ENCODE data around the gene SPATC1L. TPM values are rescaled to one million over a fixed set of nuclear protein-coding genes. Genes with fewer than 3 reads are reported as not detected.
A peak's percentile ranks its signal among the peaks of the same experiment; 100 is the strongest.
"Not testable (repeated sequence)": the region's sequence is repeated elsewhere in the genome, so short reads cannot be mapped to it uniquely, and the experiment has no call there.

The SPATC1L gene
- polyA plus RNA-seq, 3 donors from 2014 or later = 6.2 to 10.8 (median 9.4) TPM

DNA sequence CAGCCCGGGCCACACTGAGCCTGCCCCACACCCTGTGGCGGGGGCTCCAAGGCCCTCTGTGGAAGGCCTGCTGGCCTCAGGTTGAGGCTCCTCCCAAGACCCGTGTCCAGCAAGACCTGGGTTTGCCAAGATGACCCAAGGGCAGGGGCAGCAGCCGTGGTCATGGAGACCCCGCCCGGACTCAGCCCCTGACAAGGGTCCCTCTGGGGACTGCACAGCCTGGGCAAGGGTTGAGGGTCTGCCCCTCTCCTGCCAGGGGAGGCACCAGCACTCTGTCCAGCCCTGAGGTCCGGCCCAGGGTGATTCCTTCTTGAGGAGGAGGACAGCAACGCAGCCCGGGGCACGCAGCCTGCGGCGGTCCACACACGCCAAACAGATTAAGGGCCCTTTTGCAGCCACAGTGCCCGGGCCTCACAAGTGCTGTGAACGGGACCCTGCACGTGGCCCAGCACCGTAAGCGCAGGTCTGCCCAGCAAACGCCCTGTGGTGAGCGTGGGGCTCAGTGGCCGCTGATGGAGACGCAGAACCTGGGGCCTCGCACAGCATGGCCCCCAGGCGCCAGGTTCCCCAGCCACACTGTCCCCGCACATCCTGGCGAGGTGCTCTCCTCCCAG lies 3.4 kb downstream of the SPATC1L start:
- Mint-ChIP-seq H3K36me3 (peaks cover 0 to 4% (median 0%) of the 10 kb centered on the region in 3 donors), H3K27me3 (ENCODE audit: low read depth in 3 of 3) (peaks cover 5 to 10% (median 6%) of the 10 kb centered on the region in 3 donors), H3K4me3 (no peak overlapping the region), H3K9me3 (peaks cover 0 to 5% (median 2%) of the 10 kb centered on the region in 6 donors), H3K4me1 (peaks cover 10 to 12% of the 10 kb centered on the region in 2 donors), H3K27ac (no peak overlapping the region)
- DNase-seq = no peak

DNA sequence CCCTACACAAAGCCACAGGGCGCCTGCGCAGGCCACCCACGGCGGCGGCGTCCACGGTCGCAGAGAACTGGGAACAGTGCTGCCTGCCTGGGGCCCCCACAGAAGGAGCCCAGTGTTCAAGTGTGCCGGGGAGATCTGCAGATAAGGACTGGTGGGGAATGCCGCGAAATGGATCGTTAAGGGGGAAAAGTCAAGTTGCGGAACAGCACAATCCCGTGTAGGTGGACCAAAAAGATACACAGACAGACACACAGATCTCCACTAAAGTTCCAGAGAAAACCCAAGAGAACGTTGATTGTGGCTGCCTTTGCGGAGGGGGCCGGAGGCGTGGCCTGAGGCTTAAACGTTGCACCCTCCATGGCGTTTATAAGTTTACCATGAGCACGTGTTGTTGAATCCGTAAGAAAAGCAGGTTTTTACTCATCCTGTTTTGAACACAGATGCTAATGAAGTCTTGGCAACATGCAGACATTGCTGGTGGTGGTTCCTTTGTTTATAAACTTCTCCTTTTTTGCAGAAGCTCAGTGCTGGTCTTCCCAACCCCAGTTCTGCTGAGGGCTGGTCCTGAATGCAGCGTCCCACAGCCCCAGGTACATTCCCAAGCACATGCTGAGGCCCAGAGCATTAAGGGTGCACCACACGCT lies 4.1 kb downstream of the SPATC1L start:
- Mint-ChIP-seq H3K9me3 (peaks cover 0 to 11% (median 7%) of the 10 kb centered on the region in 6 donors), H3K4me3 (no peak overlapping the region), H3K27ac (peak overlapping the region in 3 of 6 donors; percentile 29 to 66 (median 50)), H3K36me3 (peaks cover 0 to 10% (median 4%) of the 10 kb centered on the region in 3 donors), H3K27me3 (ENCODE audit: low read depth in 3 of 3) (peaks cover 6 to 13% (median 10%) of the 10 kb centered on the region in 3 donors), H3K4me1 (peaks cover 7% of the 10 kb centered on the region in 2 donors)
- DNase-seq = no peak

DNA sequence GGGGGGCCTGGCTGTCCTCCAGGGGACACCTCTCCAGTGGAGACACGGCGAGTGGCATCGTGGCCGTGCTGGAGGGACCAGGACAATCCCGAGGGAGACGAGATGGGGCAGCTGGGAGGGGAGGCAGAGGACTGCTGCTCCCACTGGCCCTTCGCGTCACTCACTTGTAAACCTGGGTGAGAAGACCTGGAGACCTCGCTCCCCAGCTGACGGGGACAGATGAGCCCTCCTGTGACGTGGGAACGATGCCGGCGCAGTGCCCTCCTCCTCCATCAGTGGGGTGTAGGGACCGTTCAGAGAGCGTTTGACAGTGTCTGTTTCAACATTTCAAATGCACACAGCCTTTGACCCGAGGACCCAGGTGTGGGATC lies 4.6 kb downstream of the SPATC1L start:
- no peak overlapping the region for H3K4me3 Mint-ChIP-seq
- H3K36me3 Mint-ChIP-seq = peaks cover 0 to 15% (median 9%) of the 10 kb centered on the region in 3 donors
- peaks cover 2 to 3% of the 10 kb centered on the region in 2 donors for H3K4me1 Mint-ChIP-seq
- H3K27me3 Mint-ChIP-seq (ENCODE audit: low read depth in 3 of 3) = peaks cover 4 to 13% (median 9%) of the 10 kb centered on the region in 3 donors
- no peak overlapping the region for H3K27ac Mint-ChIP-seq
- H3K9me3 Mint-ChIP-seq = peaks cover 2 to 16% (median 12%) of the 10 kb centered on the region in 6 donors
- no peak for DNase-seq

DNA sequence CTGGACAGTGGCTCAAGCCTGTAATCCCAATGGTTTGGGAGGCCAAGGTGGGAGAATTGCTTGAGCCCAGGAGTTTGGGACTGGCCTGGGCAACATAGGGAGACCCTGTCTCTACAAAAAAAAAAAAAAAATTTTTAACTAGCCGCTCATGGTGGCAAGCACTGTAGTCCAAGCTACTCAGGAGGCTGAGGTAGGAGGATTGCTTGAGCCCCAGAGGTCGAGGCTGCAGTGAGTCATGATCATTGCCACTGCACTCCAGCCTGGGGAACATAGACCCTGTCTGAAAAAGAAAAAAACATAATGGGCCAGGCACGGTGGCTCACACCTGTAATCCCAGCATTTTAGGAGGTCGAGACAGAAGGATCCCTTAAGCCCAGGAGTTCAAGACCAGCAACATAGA lies 5.3 kb downstream of the SPATC1L start:
- H3K36me3 Mint-ChIP-seq = peaks cover 0 to 20% (median 15%) of the 10 kb centered on the region in 3 donors
- DNase-seq = no peak
- H3K4me3 Mint-ChIP-seq = no peak overlapping the region
- H3K4me1 Mint-ChIP-seq = no peaks in the 10 kb centered on the region
- H3K27me3 Mint-ChIP-seq (ENCODE audit: low read depth in 3 of 3) = peaks cover 4 to 11% (median 8%) of the 10 kb centered on the region in 3 donors
- no peak overlapping the region for H3K27ac Mint-ChIP-seq
- peaks cover 2 to 23% (median 18%) of the 10 kb centered on the region in 6 donors for H3K9me3 Mint-ChIP-seq

DNA sequence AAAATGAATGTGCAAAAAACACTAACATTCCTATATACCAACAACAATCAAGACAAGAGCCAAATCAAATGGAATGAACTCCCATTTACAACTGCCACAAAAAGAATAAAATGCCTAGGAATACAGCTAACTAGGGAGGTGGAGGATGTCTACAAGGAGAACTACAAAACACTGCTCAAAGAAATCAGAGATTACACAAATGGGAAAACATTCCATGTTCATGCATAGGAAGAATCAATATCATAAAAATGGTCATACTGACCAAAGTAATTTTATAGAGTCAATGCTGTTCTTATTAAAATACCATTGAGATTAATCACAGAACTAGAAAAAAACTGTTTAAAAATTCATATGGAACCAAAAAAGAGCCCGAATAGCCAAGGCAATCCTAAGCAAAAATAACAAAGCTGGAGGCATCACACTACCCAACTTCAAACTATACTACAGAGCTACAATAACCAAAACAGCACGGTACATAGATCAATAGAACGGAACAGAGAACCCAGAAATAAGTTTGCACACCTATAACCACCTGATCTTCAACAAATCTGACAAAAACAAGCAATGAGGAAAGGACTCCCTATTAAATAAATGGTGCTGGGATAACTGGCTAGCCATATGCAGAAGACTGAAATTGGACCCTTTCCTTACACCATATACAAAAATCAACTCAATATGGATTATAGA lies 7.7 kb downstream of the SPATC1L start:
- DNase-seq, H3K27ac Mint-ChIP-seq, H3K4me3 Mint-ChIP-seq, H3K4me1 Mint-ChIP-seq: not testable (repeated sequence)
- Mint-ChIP-seq H3K27me3 (ENCODE audit: low read depth in 3 of 3) (peaks cover 8 to 11% (median 8%) of the 10 kb centered on the region in 3 donors), H3K36me3 (peaks cover 0 to 20% (median 15%) of the 10 kb centered on the region in 3 donors), H3K9me3 (peaks cover 4 to 24% (median 20%) of the 10 kb centered on the region in 6 donors)

DNA sequence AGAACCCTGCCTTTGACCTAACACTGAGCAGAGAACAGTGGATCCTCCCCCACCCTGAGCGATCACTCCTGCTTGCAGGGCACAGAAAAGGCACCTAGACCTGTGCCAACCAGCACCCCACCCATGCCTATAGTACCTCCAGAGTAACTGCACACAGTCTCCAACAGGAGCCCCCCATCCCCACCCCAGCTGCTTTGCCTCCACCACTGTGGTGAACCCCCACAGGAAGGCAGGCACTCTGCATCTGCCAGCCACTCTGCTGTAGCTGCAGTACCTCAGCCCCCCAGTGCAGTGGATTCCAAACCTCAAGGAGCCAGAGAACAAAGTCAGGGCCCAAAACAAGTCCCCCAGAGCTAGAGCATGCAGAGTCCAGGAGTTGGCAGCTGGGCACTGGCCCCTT lies 10.7 kb downstream of the SPATC1L start:
- DNase-seq = no peak
- no peak overlapping the region for H3K27ac Mint-ChIP-seq

DNA sequence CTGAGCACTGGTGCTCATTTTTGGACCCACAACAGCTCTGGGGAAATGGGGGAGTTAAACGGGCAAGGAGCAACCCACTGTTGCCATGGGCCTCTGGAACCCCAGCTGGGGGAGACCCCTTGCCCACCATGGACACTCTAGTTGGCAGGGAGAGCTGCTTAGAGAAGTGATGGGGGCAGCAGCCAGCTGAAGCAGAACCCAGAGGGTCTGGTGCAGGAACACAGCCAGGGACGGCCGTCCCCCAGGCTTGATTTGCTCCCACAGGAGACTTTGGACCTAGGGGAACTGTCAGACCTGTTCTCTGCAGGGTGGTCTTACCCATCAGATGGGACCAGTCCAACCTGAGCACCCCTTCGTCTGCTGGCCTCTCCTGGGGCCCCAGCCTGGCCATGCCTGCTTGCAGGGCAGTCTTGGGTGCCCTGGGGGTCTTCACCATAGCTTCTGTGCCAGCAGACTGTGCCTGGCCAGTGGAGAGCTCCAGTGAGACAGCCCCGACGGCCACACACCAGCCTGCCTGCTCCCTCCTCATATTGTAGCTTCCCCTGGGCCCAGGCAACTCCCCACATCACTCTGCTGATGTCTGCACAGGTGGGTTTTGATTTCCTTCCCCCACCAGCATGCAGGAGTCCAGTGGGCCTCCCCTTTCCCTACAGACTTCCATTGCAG lies 11.3 kb downstream of the SPATC1L start:
- Mint-ChIP-seq H3K4me3 (no peak overlapping the region), H3K36me3 (peaks cover 0 to 20% (median 15%) of the 10 kb centered on the region in 3 donors), H3K9me3 (peaks cover 4 to 24% (median 20%) of the 10 kb centered on the region in 6 donors), H3K27ac (no peak overlapping the region), H3K4me1 (peaks cover 0 to 6% of the 10 kb centered on the region in 2 donors), H3K27me3 (ENCODE audit: low read depth in 3 of 3) (peaks cover 8 to 13% (median 8%) of the 10 kb centered on the region in 3 donors)
- no peak for DNase-seq

More for the DNA sequence above, 10.7 kb downstream of the SPATC1L start:
- peaks cover 4 to 24% (median 20%) of the 10 kb centered on the region in 6 donors for H3K9me3 Mint-ChIP-seq
- peaks cover 8 to 13% (median 8%) of the 10 kb centered on the region in 3 donors for H3K27me3 Mint-ChIP-seq (ENCODE audit: low read depth in 3 of 3)
- H3K4me3 Mint-ChIP-seq = no peak overlapping the region
- H3K4me1 Mint-ChIP-seq = peaks cover 0 to 6% of the 10 kb centered on the region in 2 donors
- H3K36me3 Mint-ChIP-seq = peaks cover 0 to 20% (median 15%) of the 10 kb centered on the region in 3 donors

DNA sequence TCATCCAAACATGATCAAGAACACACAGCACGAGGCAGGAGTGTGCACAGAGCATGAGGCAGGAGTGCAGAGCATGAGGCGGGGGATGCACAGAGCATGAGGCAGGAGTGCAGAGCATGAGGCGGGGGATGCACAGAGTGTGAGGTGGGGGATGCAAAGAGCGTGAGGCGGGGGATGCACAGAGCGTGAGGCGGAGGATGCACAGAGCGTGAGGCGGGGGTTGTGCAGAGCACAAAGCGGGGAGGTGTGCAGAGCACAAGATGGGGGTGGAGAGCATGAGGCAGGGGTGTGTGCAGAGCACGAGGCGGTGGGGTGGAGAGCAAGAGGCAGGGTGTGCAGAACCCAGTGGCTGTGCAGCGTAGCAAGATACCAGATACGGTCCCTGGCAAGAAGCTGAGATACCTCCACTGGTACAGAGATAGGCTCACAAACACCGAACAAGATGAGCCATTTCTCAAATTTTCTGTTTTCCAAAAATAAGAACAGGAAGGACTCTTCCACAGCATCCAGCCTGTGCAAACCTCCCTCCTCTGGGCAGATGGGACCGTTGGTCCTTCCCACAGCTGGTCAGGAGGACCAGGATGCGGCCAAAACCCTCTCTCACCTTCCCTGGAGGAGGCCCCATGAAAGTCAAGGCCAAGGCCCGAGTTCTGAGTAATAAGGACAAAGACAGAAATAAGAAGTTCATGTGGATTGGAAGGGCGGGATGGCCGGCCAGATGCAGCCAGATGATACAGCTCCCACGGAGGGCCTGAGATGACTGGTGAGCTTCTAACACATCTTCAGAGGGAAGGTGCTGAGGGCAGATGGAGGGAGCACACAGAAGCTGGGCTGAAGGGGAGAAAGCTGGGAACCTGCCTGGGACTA lies 12.0 kb downstream of the SPATC1L start:
- Mint-ChIP-seq H3K9me3 (peaks cover 4 to 24% (median 20%) of the 10 kb centered on the region in 6 donors), H3K27me3 (ENCODE audit: low read depth in 3 of 3) (peaks cover 8 to 13% (median 8%) of the 10 kb centered on the region in 3 donors), H3K27ac (no peak overlapping the region), H3K36me3 (peaks cover 1 to 20% (median 15%) of the 10 kb centered on the region in 3 donors), H3K4me1 (peaks cover 0 to 6% of the 10 kb centered on the region in 2 donors), H3K4me3 (no peak overlapping the region)
- DNase-seq = no peak

DNA sequence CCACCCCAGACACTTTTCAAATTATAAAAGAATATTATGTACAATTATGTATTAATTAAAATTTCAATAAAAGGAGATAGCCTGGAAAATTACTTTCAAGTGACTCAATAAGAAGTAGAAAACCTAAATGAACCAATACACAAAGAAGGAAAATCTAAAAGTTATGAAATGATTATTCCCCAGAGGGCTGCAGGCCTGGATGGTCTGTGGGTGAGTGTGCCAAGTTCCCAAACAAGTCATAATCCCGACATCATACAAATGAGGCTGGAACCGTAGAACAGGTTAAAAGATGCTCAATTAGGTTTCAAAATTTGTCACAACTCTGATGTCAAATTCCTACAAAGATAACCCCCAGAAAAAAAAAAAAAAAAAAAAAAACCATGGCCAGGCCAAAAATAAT lies 12.7 kb downstream of the SPATC1L start:
- Mint-ChIP-seq H3K9me3 (peaks cover 4 to 24% (median 20%) of the 10 kb centered on the region in 6 donors), H3K4me1 (peaks cover 0 to 6% of the 10 kb centered on the region in 2 donors), H3K27ac (no peak overlapping the region), H3K27me3 (ENCODE audit: low read depth in 3 of 3) (peaks cover 8 to 9% (median 8%) of the 10 kb centered on the region in 3 donors), H3K36me3 (peaks cover 6 to 20% (median 15%) of the 10 kb centered on the region in 3 donors), H3K4me3 (no peak overlapping the region)
- no peak for DNase-seq

DNA sequence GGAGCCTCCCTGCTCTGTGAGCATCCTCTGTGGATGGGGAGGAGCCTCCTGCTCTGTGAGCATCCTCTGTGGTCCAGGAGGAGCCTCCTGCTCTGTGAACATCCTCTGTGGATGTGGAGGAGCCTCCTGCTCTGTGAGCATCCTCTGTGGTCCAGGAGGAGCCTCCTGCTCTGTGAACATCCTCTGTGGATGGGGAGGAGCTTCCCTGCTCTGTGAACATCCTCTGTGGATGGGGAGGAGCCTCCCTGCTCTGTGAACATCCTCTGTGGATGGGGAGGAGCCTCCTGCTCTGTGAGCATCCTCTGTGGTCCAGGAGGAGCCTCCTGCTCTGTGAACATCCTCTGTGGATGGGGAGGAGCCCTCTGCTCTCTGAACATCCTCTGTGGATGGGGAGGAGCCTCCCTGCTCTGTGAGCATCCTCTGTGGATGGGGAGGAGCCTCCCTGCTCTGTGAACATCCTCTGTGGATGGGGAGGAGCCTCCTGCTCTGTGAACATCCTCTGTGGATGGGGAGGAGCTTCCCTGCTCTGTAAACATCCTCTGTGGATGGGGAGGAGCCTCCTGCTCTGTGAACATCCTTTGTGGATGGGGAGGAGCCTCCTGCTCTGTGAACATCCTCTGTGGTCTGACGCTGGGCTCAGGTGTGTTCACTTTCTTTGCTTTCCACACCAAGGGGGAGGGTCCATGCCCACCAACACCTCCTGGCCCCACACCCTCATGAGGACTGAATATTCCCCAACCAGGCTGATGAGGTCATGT lies 13.6 kb downstream of the SPATC1L start:
- H3K27me3 Mint-ChIP-seq (ENCODE audit: low read depth in 3 of 3); H3K4me1 Mint-ChIP-seq; H3K4me3 Mint-ChIP-seq: not testable (repeated sequence)
- Mint-ChIP-seq H3K36me3 (peaks cover 9 to 16% (median 14%) of the 10 kb centered on the region in 3 donors), H3K27ac (peak overlapping the region in 1 of 6 donors; percentile 57), H3K9me3 (peaks cover 2 to 17% (median 16%) of the 10 kb centered on the region in 6 donors)
- peak in 1 of 3 donors; percentile 23 for DNase-seq

DNA sequence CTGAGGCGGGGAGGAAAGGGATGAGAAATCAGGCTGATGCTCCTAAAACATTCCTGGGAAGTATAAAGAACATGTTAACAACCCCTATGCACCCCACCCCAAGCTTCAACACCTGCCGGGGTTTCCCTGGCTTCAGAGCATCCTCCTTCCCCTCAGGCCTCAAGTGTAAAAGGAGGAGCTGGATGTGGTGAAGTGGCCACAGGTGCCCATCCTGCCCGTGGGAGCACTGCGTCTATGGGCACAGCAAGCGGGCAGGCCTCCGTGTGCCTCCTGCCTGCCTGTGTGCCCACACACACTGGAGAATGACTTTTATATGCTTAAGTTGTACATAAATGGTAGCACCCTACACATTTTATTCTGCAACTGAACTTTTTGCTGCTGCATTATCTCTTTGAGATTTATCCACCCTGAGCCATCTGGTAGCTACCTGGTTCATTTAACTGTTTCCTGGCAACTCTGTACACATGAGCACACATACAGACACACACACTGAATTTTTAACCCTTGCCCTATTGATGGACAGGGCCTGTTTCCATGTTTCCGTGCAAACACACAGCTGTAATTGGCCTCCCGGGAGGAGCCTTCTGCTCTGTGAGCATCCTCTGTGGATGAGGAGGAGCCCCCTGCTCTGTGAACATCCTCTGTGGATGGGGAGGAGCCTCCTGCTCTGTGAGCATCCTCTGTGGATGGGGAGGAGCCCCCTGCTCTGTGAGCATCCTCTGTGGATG lies 15.4 kb downstream of the SPATC1L start:
- Mint-ChIP-seq H3K4me3 (no peak overlapping the region), H3K27me3 (ENCODE audit: low read depth in 3 of 3) (peaks cover 0 to 4% (median 1%) of the 10 kb centered on the region in 3 donors), H3K36me3 (peaks cover 0 to 9% (median 5%) of the 10 kb centered on the region in 3 donors), H3K9me3 (peaks cover 0 to 3% (median 1%) of the 10 kb centered on the region in 6 donors), H3K27ac (no peak overlapping the region), H3K4me1 (peaks cover 0 to 6% of the 10 kb centered on the region in 2 donors)
- DNase-seq = no peak

Data from immature natural killer cell (primary cell).